Calu3 (cell line): ENCODE measurements around the gene KANSL1. TPM values are rescaled to one million over a fixed set of nuclear protein-coding genes. Genes with fewer than 3 reads are reported as not detected.
A peak's percentile ranks its signal among the peaks of the same experiment; 100 is the strongest.

Experiments
- BruUV-seq: library from RNA; stranded (reverse); fragments of 400-500 nt; replicated peaks from 2 replicates; lab custom pipeline; 2021; lab: Mats Ljungman, UMichigan
- CTCF ChIA-PET: fragments of 300-600 bp; sonication (Branson Sonifier 250); formaldehyde crosslinking; loops from one replicate; lab custom pipeline; 2022; ENCODE audit warnings: antibody characterized with exemption; lab: Charles Lee
- DNase-seq: peaks from one replicate; pipeline ENCODE4 v3.0.0; 2022
- H3K27ac Mint-ChIP-seq: one replicate; pipeline ENCODE4 v1.8.0; 2022; ENCODE audit warnings: mixed read lengths; ENCODE audit not compliant: unreplicated experiment
- H3K27me3 Mint-ChIP-seq: one replicate; pipeline ENCODE4 v1.8.0; 2022; ENCODE audit warnings: mixed read lengths; ENCODE audit not compliant: unreplicated experiment
- H3K36me3 Mint-ChIP-seq: one replicate; pipeline ENCODE4 v1.8.0; 2022; ENCODE audit warnings: mild to moderate bottlenecking, moderate library complexity, mixed read lengths; ENCODE audit not compliant: insufficient read depth, unreplicated experiment
- H3K4me1 Mint-ChIP-seq: one replicate; pipeline ENCODE4 v1.8.0; 2022; ENCODE audit warnings: mild to moderate bottlenecking, low read depth, mixed read lengths; ENCODE audit not compliant: unreplicated experiment
- H3K4me3 Mint-ChIP-seq: one replicate; pipeline ENCODE4 v1.8.0; 2022; ENCODE audit warnings: mild to moderate bottlenecking, low read depth, moderate library complexity, mixed read lengths; ENCODE audit not compliant: unreplicated experiment
- H3K9me3 Mint-ChIP-seq: one replicate; pipeline ENCODE4 v1.8.0; 2022; ENCODE audit warnings: low read depth, mixed read lengths; ENCODE audit not compliant: unreplicated experiment
- CTCF ChIP-seq: fragments of 200-600 bp; IDR thresholded peaks from one replicate; pipeline ENCODE4 v1.8.0; 2022; ENCODE audit warnings: antibody characterized with exemption; ENCODE audit not compliant: unreplicated experiment
- intact Hi-C: fragments of 100-400 bp; cut with micrococcal nuclease; formaldehyde crosslinking; loops from one replicate; pipeline ENCODE4 v1.10.0; 2022; ENCODE audit not compliant: unreplicated experiment
- total RNA-seq: library from RNA; stranded (reverse); gene quantifications from 2 replicates; pipeline ENCODE4 v1.2.3, GENCODE V29; 2022

The KANSL1 gene
- total RNA-seq, 1 experiment from 2014 or later, result 190 TPM

GRCh38 chr17:46141645-46142044 is 51.6 kb downstream of the KANSL1 start:
- Mint-ChIP-seq H3K4me3 (no peak overlapping the region), H3K27me3 (no peaks in the 10 kb centered on the region), H3K4me1 (peaks cover 73% of the 10 kb centered on the region), H3K9me3 (no peaks in the 10 kb centered on the region), H3K27ac (no peak overlapping the region), H3K36me3 (peaks cover 45% of the 10 kb centered on the region)
- intact Hi-C loops, result loop anchor here (2.0 to 10.0 kb wide), 3 partner anchors 13 to 143 kb away; no protein-coding TSS in a partner anchor
- DNase-seq, result no peak
- no peak for TF ChIP-seq CTCF
- CTCF ChIA-PET, result no interaction called here
- no TSS peak for BruUV-seq

GRCh38 chr17:46140645-46141197 is 52.5 kb downstream of the KANSL1 start:
- Mint-ChIP-seq H3K36me3 (peaks cover 44% of the 10 kb centered on the region), H3K4me1 (peaks cover 74% of the 10 kb centered on the region), H3K27me3 (no peaks in the 10 kb centered on the region), H3K9me3 (no peaks in the 10 kb centered on the region), H3K4me3 (no peak overlapping the region), H3K27ac (no peak overlapping the region)
- DNase-seq, result no peak
- intact Hi-C loops, result loop anchor here (2.0 to 10.0 kb wide), 3 partner anchors 14 to 144 kb away; no protein-coding TSS in a partner anchor
- CTCF ChIA-PET, result interaction anchor here (0.6 kb wide), 1 partner anchor 1512 kb away, joined by 4 read pairs; no protein-coding TSS in a partner anchor
- no TSS peak for BruUV-seq
- no peak for TF ChIP-seq CTCF

GRCh38 chr17:46139432-46140210 is 53.6 kb downstream of the KANSL1 start:
- TF ChIP-seq CTCF, result no peak
- Mint-ChIP-seq H3K27ac (peak overlapping the region; percentile 28), H3K9me3 (no peaks in the 10 kb centered on the region), H3K4me3 (no peak overlapping the region), H3K27me3 (no peaks in the 10 kb centered on the region), H3K4me1 (peaks cover 63% of the 10 kb centered on the region), H3K36me3 (peaks cover 44% of the 10 kb centered on the region)
- CTCF ChIA-PET, result interaction anchor here (0.6 kb wide), 1 partner anchor 53 kb away, joined by 3 read pairs; the partner anchor contains the start of gene KANSL1
- intact Hi-C loops, result loop anchor here (2.0 to 10.0 kb wide), 3 partner anchors 15 to 145 kb away; no protein-coding TSS in a partner anchor
- BruUV-seq, result no TSS peak
- DNase-seq, result no peak

- BruUV-seq, result no TSS peak
- no peaks in the 10 kb centered on the region for H3K27me3 Mint-ChIP-seq
- H3K4me3 Mint-ChIP-seq, result no peak overlapping the region
- H3K27ac Mint-ChIP-seq, result peak overlapping the region; percentile 1
- peaks cover 59% of the 10 kb centered on the region for H3K4me1 Mint-ChIP-seq
- CTCF ChIA-PET, result interaction anchor here (0.7 to 1.4 kb wide), 2 partner anchors 8 to 1832 kb away, joined by 4 to 7 read pairs; partner anchors contain the start of gene CDK5RAP3
- no peak for TF ChIP-seq CTCF
- no peaks in the 10 kb centered on the region for H3K9me3 Mint-ChIP-seq
- no peak for DNase-seq
- H3K36me3 Mint-ChIP-seq, result peaks cover 41% of the 10 kb centered on the region
- intact Hi-C loops, result no loop called here
Observed at GRCh38 chr17:46138473-46138872, 54.8 kb downstream of the KANSL1 start.
